ENCODE data around the gene FTH1.

Gene FTH1

DNA sequence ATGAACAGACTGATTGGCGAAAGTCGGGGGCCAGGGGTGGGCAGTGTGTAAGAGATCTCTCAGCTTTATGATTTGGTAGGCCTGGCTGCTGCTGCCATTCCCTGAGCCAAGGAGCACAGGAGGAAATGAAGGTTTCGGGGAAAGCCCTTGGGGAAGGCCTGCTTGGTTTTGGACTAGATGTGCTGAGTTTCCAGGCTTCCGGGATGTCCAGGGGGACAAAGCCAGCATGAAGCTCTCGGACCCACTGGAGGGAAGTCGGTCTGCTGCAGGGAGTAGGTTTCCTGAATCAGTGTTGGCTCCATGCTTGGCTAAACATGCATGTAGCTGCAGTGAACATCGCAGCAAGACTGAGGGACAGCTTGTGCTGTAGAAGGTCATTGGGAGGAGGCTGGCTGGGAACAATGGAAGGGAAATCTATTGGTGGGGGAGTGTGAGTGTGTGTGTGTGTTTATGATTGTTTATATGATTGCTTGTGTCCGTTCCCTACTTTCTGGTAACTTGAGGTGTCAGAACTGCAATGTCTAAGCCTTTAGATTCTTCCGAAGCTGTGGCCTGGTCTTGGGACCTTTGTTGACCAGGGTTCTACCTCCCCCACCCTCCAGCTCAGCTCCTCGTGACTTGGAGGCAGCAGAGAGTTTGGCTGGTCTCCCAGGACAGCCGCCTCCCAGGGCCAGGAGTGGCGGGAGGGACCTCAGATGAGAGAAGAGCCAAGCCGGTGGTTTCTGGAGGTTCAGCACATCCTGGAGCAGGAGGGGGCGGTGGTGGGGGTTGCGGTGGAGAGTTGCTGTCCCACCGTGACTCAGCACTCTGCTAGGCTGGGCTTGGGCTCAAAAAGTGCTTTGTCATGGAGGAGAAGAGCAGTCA is 4.0 kb upstream of the FTH1 start:
- H3K36me3 ChIP-seq (ENCODE audit: control insufficient read depth, insufficient read depth, low read length): no peaks in the 10 kb centered on the region
- TF ChIP-seq, protein P1, sequence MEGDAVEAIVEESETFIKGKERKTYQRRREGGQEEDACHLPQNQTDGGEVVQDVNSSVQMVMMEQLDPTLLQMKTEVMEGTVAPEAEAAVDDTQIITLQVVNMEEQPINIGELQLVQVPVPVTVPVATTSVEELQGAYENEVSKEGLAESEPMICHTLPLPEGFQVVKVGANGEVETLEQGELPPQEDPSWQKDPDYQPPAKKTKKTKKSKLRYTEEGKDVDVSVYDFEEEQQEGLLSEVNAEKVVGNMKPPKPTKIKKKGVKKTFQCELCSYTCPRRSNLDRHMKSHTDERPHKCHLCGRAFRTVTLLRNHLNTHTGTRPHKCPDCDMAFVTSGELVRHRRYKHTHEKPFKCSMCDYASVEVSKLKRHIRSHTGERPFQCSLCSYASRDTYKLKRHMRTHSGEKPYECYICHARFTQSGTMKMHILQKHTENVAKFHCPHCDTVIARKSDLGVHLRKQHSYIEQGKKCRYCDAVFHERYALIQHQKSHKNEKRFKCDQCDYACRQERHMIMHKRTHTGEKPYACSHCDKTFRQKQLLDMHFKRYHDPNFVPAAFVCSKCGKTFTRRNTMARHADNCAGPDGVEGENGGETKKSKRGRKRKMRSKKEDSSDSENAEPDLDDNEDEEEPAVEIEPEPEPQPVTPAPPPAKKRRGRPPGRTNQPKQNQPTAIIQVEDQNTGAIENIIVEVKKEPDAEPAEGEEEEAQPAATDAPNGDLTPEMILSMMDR (IDR thresholded peaks at IDR 0.05; ENCODE audit: insufficient read depth, low read length, poor library complexity, severe bottlenecking): no peak
- peak overlapping the region; percentile 23; the same call in 1 of the 2 replicates for H3K4me3 ChIP-seq (replicated peaks; ENCODE audit: low read depth, low read length)
- no peaks in the 10 kb centered on the region for H3K27me3 ChIP-seq (replicated peaks; ENCODE audit: control insufficient read depth, insufficient read depth, low read length)
- DNase-seq (ENCODE audit: extremely low read depth, insufficient read length): peak; percentile 82

DNA sequence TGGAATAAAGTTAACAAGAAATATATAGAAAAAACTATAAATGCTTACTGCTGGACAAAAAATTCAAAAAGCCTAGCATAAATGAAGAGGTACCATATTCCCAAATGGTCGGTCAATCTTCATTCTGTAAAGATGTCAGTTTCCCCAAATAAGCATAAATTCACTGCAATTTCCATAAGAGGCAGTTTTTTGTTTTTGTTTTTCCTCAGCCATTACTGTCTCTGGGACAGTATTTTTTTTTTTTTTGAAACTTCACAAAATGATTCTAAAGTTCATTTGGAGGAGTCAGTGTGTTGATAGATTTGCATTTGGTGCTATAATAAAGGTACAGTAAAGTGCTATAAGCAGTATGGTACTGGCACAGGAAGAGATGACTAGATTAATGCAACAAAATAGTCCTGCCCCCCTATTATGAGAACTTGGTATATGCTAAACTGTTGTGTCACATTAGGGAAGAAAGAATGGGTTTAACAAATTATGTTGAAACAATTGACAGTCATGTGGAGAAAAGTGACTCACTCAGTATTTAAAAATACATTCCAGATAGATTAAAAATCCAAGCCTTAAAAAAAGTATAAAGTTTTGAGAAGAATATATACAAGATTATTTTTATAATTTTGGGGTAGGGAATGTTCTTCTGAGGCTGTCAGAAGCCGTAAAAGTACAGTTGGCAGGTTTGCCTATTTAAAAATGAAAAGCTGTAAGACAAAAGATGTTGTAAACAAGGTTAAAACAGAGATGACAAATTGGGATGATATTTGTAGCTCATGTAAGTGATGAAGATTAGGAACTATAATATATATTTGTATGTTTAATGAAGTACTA is 2.6 kb upstream of the FTH1 start:
- TF ChIP-seq, protein P1 (IDR thresholded peaks at IDR 0.05; ENCODE audit: insufficient read depth, low read length, poor library complexity, severe bottlenecking): no peak

DNA sequence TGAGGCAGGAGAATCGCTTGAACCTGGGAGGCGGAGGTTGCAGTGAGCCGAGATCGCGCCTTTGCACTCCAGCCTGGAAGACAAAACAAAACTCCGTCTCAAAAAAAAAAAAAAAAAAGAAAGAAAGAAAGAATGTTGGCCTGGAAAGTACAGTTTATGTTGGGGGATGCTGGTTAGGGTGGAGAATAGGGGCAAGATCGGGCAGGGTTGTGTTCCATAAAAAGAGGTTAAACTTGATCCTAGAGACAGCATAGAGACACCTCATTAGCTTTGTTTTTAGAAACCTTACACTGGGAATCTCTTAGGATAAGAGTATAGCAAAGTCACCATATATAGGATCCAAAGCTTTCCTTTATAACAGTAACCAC is 1.9 kb upstream of the FTH1 start:
- H3K36me3 ChIP-seq (ENCODE audit: control insufficient read depth, insufficient read depth, low read length): peaks cover 5% of the 10 kb centered on the region
- no peaks in the 10 kb centered on the region for H3K27me3 ChIP-seq (replicated peaks; ENCODE audit: control insufficient read depth, insufficient read depth, low read length)
- no peak for DNase-seq (ENCODE audit: extremely low read depth, insufficient read length)
- TF ChIP-seq, protein P1 (IDR thresholded peaks at IDR 0.05; ENCODE audit: insufficient read depth, low read length, poor library complexity, severe bottlenecking): no peak
- H3K4me3 ChIP-seq (replicated peaks; ENCODE audit: low read depth, low read length): no peak overlapping the region

More for the DNA sequence above, 2.6 kb upstream of the FTH1 start:
- peaks cover under 1% of the 10 kb centered on the region for H3K36me3 ChIP-seq (ENCODE audit: control insufficient read depth, insufficient read depth, low read length)
- H3K4me3 ChIP-seq (replicated peaks; ENCODE audit: low read depth, low read length): no peak overlapping the region
- no peak for DNase-seq (ENCODE audit: extremely low read depth, insufficient read length)
- no peaks in the 10 kb centered on the region for H3K27me3 ChIP-seq (replicated peaks; ENCODE audit: control insufficient read depth, insufficient read depth, low read length)

DNA sequence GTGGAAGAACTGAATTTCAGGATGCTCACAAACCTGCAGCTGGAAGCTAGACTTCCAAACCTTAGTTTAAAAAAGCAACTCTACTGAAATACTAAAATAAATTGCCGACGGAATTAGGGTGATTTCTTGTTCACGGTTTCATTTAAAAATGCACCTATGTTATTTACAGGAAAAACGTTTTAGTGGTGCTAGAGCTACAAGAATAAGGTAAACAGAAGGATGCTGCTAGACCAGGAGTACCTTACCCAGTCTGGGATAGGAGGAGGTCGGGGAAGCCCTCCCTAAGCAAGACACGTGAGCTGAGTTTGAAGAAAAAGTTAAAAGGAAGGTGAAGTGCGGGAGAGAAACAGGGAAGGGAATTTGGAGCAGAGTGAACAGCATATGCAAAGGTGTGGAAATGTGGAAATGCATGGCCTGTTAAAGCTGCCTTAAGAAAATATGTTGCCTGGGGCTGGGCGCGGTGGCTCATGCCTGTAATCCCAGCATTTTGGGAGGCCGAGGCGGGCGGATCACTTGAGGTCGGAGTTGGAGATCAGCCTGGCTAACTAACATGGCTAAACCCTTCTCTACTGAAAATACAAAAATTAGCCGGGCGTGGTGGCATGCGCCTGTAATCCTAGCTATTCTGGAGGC is 1.4 kb upstream of the FTH1 start:
- TF ChIP-seq, protein P1 (IDR thresholded peaks at IDR 0.05; ENCODE audit: insufficient read depth, low read length, poor library complexity, severe bottlenecking): no peak

DNA sequence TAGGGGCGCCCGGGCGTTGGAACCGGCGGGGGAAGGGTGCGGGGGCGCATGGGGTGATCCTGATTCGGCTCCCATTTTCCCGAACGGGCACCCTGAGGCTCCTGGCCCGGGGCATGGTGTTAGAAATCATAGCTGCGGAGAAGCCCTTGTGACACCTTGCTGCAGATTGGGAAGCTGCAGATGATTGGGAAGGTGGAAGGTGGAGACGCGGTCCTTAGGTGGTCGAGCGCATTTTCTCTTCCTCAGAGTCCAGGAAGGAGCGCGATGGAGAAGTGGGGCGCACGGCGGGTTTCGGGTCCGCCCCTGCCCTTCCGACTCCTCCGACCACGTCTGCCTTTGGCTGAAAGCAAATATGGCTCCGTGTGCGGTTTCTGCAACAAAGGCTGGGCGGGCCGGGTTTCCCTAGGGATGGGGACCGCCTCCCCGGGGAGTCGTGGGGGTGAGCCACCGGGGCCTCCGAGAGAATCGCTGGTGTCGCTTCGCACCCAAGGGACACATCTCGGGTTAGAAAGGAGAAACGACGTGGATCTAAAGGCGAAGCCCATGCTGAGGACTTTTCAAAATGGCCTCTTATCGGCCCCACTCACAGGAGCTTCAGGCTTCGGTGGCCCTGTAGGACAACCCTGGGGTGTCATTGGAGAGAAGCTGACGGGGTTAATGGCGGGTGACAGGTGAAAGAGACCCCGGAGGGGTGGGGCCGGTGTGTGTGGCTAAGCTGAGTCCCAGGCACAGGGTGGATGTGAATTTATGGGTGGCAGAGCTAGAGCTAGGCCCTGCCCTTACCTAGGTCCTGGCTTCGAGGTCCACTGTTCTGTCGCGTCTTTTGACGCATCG is 707 bp upstream of the FTH1 start:
- Histone ChIP-seq H3K36me3 (ENCODE audit: control insufficient read depth, insufficient read depth, low read length) (peaks cover 7% of the 10 kb centered on the region), H3K4me3 (replicated peaks; ENCODE audit: low read depth, low read length) (peak overlapping the region; percentile 78), H3K27me3 (replicated peaks; ENCODE audit: control insufficient read depth, insufficient read depth, low read length) (no peaks in the 10 kb centered on the region)
- peak; percentile 88 for DNase-seq (ENCODE audit: extremely low read depth, insufficient read length)
- TF ChIP-seq, protein P1 (IDR thresholded peaks at IDR 0.05; ENCODE audit: insufficient read depth, low read length, poor library complexity, severe bottlenecking): no peak

More for the DNA sequence above, 1.4 kb upstream of the FTH1 start:
- peak overlapping the region; percentile 78 for H3K4me3 ChIP-seq (replicated peaks; ENCODE audit: low read depth, low read length)
- peaks cover 6% of the 10 kb centered on the region for H3K36me3 ChIP-seq (ENCODE audit: control insufficient read depth, insufficient read depth, low read length)
- DNase-seq (ENCODE audit: extremely low read depth, insufficient read length): no peak
- H3K27me3 ChIP-seq (replicated peaks; ENCODE audit: control insufficient read depth, insufficient read depth, low read length): no peaks in the 10 kb centered on the region

Data from GM06990 (cell line).